Measurements from ENCODE around the gene SERPINI1.

Gene SERPINI1

GRCh38 chr3:167851171-167851570 is 115.7 kb downstream of the SERPINI1 start:
- no peak for DNase-seq (ENCODE audit: low spot score)

- no peak for DNase-seq (ENCODE audit: low spot score)
Measured at GRCh38 chr3:167851749-167852148, 116.2 kb downstream of the SERPINI1 start.

GRCh38 chr3:167852216-167852615 is 116.7 kb downstream of the SERPINI1 start:
- no peak for DNase-seq (ENCODE audit: low spot score)

GRCh38 chr3:167854063-167854462 is 118.5 kb downstream of the SERPINI1 start:
- DNase-seq (ENCODE audit: low spot score) = no peak

GRCh38 chr3:167854846-167855245 is 119.3 kb downstream of the SERPINI1 start:
- DNase-seq (ENCODE audit: low spot score) = no peak

- no peak for DNase-seq (ENCODE audit: low spot score)
Measured at GRCh38 chr3:167855306-167855705, 119.8 kb downstream of the SERPINI1 start.

GRCh38 chr3:167858865-167859264 is 123.3 kb downstream of the SERPINI1 start:
- DNase-seq (ENCODE audit: low spot score) = no peak

- DNase-seq (ENCODE audit: low spot score) = no peak
Measured at GRCh38 chr3:167859610-167860009, 124.1 kb downstream of the SERPINI1 start.

GRCh38 chr3:167861649-167862048 is 126.1 kb downstream of the SERPINI1 start:
- no peak for DNase-seq (ENCODE audit: low spot score)

- DNase-seq (ENCODE audit: low spot score) = no peak
Measured at GRCh38 chr3:167862104-167862730, 126.7 kb downstream of the SERPINI1 start.

GRCh38 chr3:167863811-167864551 is 128.5 kb downstream of the SERPINI1 start:
- DNase-seq (ENCODE audit: low spot score) = no peak

GRCh38 chr3:167864552-167864874 is 129.0 kb downstream of the SERPINI1 start:
- DNase-seq (ENCODE audit: low spot score) = no peak

- DNase-seq (ENCODE audit: low spot score) = no peak
Measured at GRCh38 chr3:167866331-167866730, 130.8 kb downstream of the SERPINI1 start.

GRCh38 chr3:167867981-167868380 is 132.5 kb downstream of the SERPINI1 start:
- no peak for DNase-seq (ENCODE audit: low spot score)

GRCh38 chr3:167870181-167870580 is 134.7 kb downstream of the SERPINI1 start:
- DNase-seq (ENCODE audit: low spot score) = no peak

GRCh38 chr3:167870759-167871158 is 135.2 kb downstream of the SERPINI1 start:
- DNase-seq (ENCODE audit: low spot score) = no peak

GRCh38 chr3:167872032-167872431 is 136.5 kb downstream of the SERPINI1 start:
- no peak for DNase-seq (ENCODE audit: low spot score)

GRCh38 chr3:167872941-167873340 is 137.4 kb downstream of the SERPINI1 start:
- DNase-seq (ENCODE audit: low spot score) = no peak

GRCh38 chr3:167874671-167875372 is 139.3 kb downstream of the SERPINI1 start:
- DNase-seq (ENCODE audit: low spot score) = no peak
